Esophagus (tissue), 2 donors: Measurements from ENCODE around the gene SCCPDH. TPM values are rescaled to one million over a fixed set of nuclear protein-coding genes. Genes with fewer than 3 reads are reported as not detected.
"Not testable (repeated sequence)": the region's sequence is repeated elsewhere in the genome, so short reads cannot be mapped to it uniquely, and the experiment has no call there.

Experiments
- H3K27ac ChIP-seq, 2 donors: one replicate each; pipeline ENCODE4 v1.5.1; 2013; ENCODE audit warnings: low read depth in 2 of 2, mild to moderate bottlenecking in 2 of 2, inconsistent platforms in 1 of 2, low read length in 1 of 2, moderate library complexity in 1 of 2
- H3K27me3 ChIP-seq, 2 donors: one replicate each; pipeline ENCODE4 v1.6.1; 2013; ENCODE audit warnings: low read length in 2 of 2, control low read depth in 1 of 2, mild to moderate bottlenecking in 1 of 2; ENCODE audit not compliant: insufficient read depth in 2 of 2, control insufficient read depth in 1 of 2
- H3K36me3 ChIP-seq, 2 donors: one replicate each; pipeline ENCODE4 v1.6.1; 2013; ENCODE audit warnings: low read length in 1 of 2; ENCODE audit not compliant: control insufficient read depth in 2 of 2, insufficient read depth in 2 of 2
- H3K4me1 ChIP-seq, 2 donors: one replicate each; pipeline ENCODE4 v1.6.1; 2013; ENCODE audit warnings: low read length in 1 of 2; ENCODE audit not compliant: control insufficient read depth in 2 of 2, insufficient read depth in 2 of 2
- H3K4me3 ChIP-seq, 2 donors: one replicate each; pipeline ENCODE4 v1.5.1; 2013; ENCODE audit warnings: low read length in 2 of 2, mild to moderate bottlenecking in 2 of 2, low read depth in 1 of 2, moderate library complexity in 1 of 2
- H3K9me3 ChIP-seq, 2 donors: one replicate each; pipeline ENCODE4 v1.6.1; 2013; ENCODE audit warnings: mild to moderate bottlenecking in 2 of 2, low read depth in 1 of 2, low read length in 1 of 2, moderate library complexity in 1 of 2; ENCODE audit not compliant: control insufficient read depth in 2 of 2, insufficient read depth in 1 of 2
- WGBS, 2 donors: extraction: QIAGEN DNeasy Blood & Tissue Kit; methylation state at CpG; one replicate each; pipeline ENCODE4 v1.1.7; 2013; 5-methylcytosine and 5-hydroxymethylcytosine counted together
- polyA plus RNA-seq, 2 donors: library from polyadenylated mRNA; stranded (reverse); fragments of 200-250 nt; gene quantifications; one replicate each; pipeline ENCODE4 v1.2.3, GENCODE V29; 2013
- donor health status: healthy with polysubstance abuse.
- donor health status: Bipolar disorder and iron deficiency.

The SCCPDH gene
- polyA plus RNA-seq, 2 donors, result 1.2 to 3.6 TPM

- Histone ChIP-seq H3K9me3 (no peaks in the 10 kb centered on the region), H3K27me3 (no peaks in the 10 kb centered on the region), H3K36me3 (no peaks in the 10 kb centered on the region), H3K27ac (no peak overlapping the region), H3K4me3 (no peak overlapping the region), H3K4me1 (no peaks in the 10 kb centered on the region)
- 45% methylated on average over 8 of the region's 8 CpGs for WGBS, 2 donors
These were observed 20.6 kb upstream of the SCCPDH start for GRCh38 chr1:246703581-246703980.

GRCh38 chr1:246705368-246705767, 18.8 kb upstream of the SCCPDH start:
- Histone ChIP-seq H3K36me3 (no peaks in the 10 kb centered on the region), H3K4me1 (no peaks in the 10 kb centered on the region), H3K9me3 (peaks cover 0 to 2% of the 10 kb centered on the region in 2 donors), H3K27ac (no peak overlapping the region), H3K27me3 (no peaks in the 10 kb centered on the region), H3K4me3 (no peak overlapping the region)
- WGBS, 2 donors, result 53 to 62% methylated on average over 3 of the region's 3 CpGs

GRCh38 chr1:246708166-246708565, 16.0 kb upstream of the SCCPDH start:
- Histone ChIP-seq H3K27me3 (no peaks in the 10 kb centered on the region), H3K4me3 (no peak overlapping the region), H3K4me1 (no peaks in the 10 kb centered on the region), H3K9me3 (peaks cover 0 to 5% of the 10 kb centered on the region in 2 donors), H3K27ac (no peak overlapping the region), H3K36me3 (no peaks in the 10 kb centered on the region)
- 90 to 94% methylated on average over 6 of the region's 6 CpGs for WGBS, 2 donors

- no peak overlapping the region for H3K4me3 ChIP-seq
- no peaks in the 10 kb centered on the region for H3K27me3 ChIP-seq
- no peaks in the 10 kb centered on the region for H3K4me1 ChIP-seq
- 90 to 95% methylated on average over 4 of the region's 4 CpGs for WGBS, 2 donors
- H3K27ac ChIP-seq, result no peak overlapping the region
- peaks cover 0 to 5% of the 10 kb centered on the region in 2 donors for H3K9me3 ChIP-seq
- no peaks in the 10 kb centered on the region for H3K36me3 ChIP-seq
These were observed 15.0 kb upstream of the SCCPDH start for GRCh38 chr1:246709196-246709595.

GRCh38 chr1:246709835-246710234, 14.4 kb upstream of the SCCPDH start:
- H3K36me3 ChIP-seq, result no peaks in the 10 kb centered on the region
- 28 to 42% methylated on average over 2 of the region's 2 CpGs for WGBS, 2 donors
- no peak overlapping the region for H3K27ac ChIP-seq
- H3K4me3 ChIP-seq, result no peak overlapping the region
- no peaks in the 10 kb centered on the region for H3K4me1 ChIP-seq
- no peaks in the 10 kb centered on the region for H3K27me3 ChIP-seq
- peaks cover 0 to 5% of the 10 kb centered on the region in 2 donors for H3K9me3 ChIP-seq

- WGBS, 2 donors, result 67 to 71% methylated on average over 3 of the region's 3 CpGs
- Histone ChIP-seq H3K27me3 (no peaks in the 10 kb centered on the region), H3K4me1 (no peaks in the 10 kb centered on the region), H3K36me3 (no peaks in the 10 kb centered on the region), H3K27ac (no peak overlapping the region), H3K4me3 (no peak overlapping the region), H3K9me3 (peaks cover 0 to 5% of the 10 kb centered on the region in 2 donors)
These were observed 12.6 kb upstream of the SCCPDH start for GRCh38 chr1:246711548-246712003.

- not testable (repeated sequence) for H3K27me3 ChIP-seq, H3K4me3 ChIP-seq, H3K4me1 ChIP-seq, H3K27ac ChIP-seq, H3K36me3 ChIP-seq, H3K9me3 ChIP-seq
- WGBS, 2 donors, result 92 to 96% methylated on average over 5 of the region's 5 CpGs
These were observed 11.8 kb upstream of the SCCPDH start for GRCh38 chr1:246712428-246712827.

GRCh38 chr1:246719361-246719760, 4.8 kb upstream of the SCCPDH start:
- not testable (repeated sequence) for H3K36me3 ChIP-seq, H3K27ac ChIP-seq, H3K4me1 ChIP-seq, H3K27me3 ChIP-seq, H3K9me3 ChIP-seq, H3K4me3 ChIP-seq
- 90 to 100% methylated on average over 1 of the region's 2 CpGs for WGBS, 2 donors

- WGBS, 2 donors, result 91 to 92% methylated on average over 7 of the region's 7 CpGs
- not testable (repeated sequence) for H3K9me3 ChIP-seq, H3K27me3 ChIP-seq, H3K36me3 ChIP-seq, H3K4me1 ChIP-seq, H3K4me3 ChIP-seq, H3K27ac ChIP-seq
These were observed 3.4 kb upstream of the SCCPDH start for GRCh38 chr1:246720814-246721213.

GRCh38 chr1:246722720-246723119, 1.5 kb upstream of the SCCPDH start:
- no peaks in the 10 kb centered on the region for H3K27me3 ChIP-seq
- H3K4me1 ChIP-seq, result peaks cover 0 to 2% of the 10 kb centered on the region in 2 donors
- H3K4me3 ChIP-seq, result no peak overlapping the region
- 96 to 98% methylated on average over 4 of the region's 4 CpGs for WGBS, 2 donors
- no peaks in the 10 kb centered on the region for H3K36me3 ChIP-seq
- H3K27ac ChIP-seq, result no peak overlapping the region
- H3K9me3 ChIP-seq, result no peaks in the 10 kb centered on the region
